ENCODE measurements around the gene PIK3AP1.

The PIK3AP1 gene

GRCh38 chr10:96719850-96720421 lies 378 bp downstream of the PIK3AP1 start:
- peak; percentile 40 for TF ChIP-seq CTCF (IDR thresholded peaks at IDR 0.05; ENCODE audit: low read depth, low read length)
- peak overlapping the region; percentile 58 for H3K4me3 ChIP-seq (ENCODE audit: low read depth, low read length)

GRCh38 chr10:96719200-96719599 lies 1.1 kb downstream of the PIK3AP1 start:
- TF ChIP-seq CTCF (IDR thresholded peaks at IDR 0.05; ENCODE audit: low read depth, low read length) = no peak
- H3K4me3 ChIP-seq (ENCODE audit: low read depth, low read length) = no peak overlapping the region

DNA sequence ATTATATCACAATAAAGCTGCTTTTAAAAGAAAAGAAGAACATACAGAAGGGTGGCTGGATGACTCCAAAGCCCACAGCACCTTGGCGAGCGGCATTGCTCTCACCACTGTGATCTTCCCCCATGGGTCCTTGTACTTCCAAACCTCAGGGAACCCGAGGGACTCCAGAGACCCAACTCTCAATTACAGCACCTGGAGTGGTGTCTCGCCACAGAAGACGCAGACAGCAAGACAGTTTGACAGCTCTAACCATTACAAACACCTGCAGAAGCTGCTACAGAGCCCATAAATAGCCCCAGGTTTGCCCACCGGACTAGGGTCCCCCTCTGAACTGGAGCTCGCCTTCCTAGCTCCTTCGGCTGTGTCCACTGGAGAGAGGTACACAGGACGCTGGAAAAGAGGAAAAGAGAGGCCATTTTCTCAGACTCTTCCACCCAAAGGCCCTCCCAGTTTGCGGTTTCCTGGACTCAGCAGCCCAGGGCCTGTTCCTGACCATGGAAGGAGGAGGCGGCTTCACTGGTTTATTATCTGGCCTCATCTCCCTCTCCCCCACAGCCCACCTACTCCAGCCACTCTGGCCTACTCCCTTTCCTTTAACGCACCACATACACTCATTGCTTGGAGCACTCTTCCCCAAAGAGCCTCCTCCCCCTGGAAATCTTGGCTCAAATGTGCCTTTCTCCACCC lies 1.9 kb downstream of the PIK3AP1 start:
- H3K4me3 ChIP-seq (ENCODE audit: low read depth, low read length) = no peak overlapping the region
- no peak for TF ChIP-seq CTCF (IDR thresholded peaks at IDR 0.05; ENCODE audit: low read depth, low read length)

- H3K4me3 ChIP-seq (ENCODE audit: low read depth, low read length) = no peak overlapping the region
Measured at GRCh38 chr10:96716390-96716789, 3.9 kb downstream of the PIK3AP1 start.

GRCh38 chr10:96714746-96715255 lies 5.5 kb downstream of the PIK3AP1 start:
- H3K4me3 ChIP-seq (ENCODE audit: low read depth, low read length) = no peak overlapping the region
- TF ChIP-seq CTCF (IDR thresholded peaks at IDR 0.05; ENCODE audit: low read depth, low read length) = no peak

More at GRCh38 chr10:96716390-96716789, 3.9 kb downstream of the PIK3AP1 start:
- TF ChIP-seq CTCF (IDR thresholded peaks at IDR 0.05; ENCODE audit: low read depth, low read length) = no peak

- TF ChIP-seq CTCF (IDR thresholded peaks at IDR 0.05; ENCODE audit: low read depth, low read length) = no peak
- no peak overlapping the region for H3K4me3 ChIP-seq (ENCODE audit: low read depth, low read length)
Measured at GRCh38 chr10:96714031-96714590, 6.2 kb downstream of the PIK3AP1 start.

Measured in WI38 (cell line).